Measurements from ENCODE around the gene HOXB1. TPM values are rescaled to one million over a fixed set of nuclear protein-coding genes. Genes with fewer than 3 reads are reported as not detected.

HOXB1 gene
- total RNA-seq, 1 donor from 2014 or later: not detected

DNA sequence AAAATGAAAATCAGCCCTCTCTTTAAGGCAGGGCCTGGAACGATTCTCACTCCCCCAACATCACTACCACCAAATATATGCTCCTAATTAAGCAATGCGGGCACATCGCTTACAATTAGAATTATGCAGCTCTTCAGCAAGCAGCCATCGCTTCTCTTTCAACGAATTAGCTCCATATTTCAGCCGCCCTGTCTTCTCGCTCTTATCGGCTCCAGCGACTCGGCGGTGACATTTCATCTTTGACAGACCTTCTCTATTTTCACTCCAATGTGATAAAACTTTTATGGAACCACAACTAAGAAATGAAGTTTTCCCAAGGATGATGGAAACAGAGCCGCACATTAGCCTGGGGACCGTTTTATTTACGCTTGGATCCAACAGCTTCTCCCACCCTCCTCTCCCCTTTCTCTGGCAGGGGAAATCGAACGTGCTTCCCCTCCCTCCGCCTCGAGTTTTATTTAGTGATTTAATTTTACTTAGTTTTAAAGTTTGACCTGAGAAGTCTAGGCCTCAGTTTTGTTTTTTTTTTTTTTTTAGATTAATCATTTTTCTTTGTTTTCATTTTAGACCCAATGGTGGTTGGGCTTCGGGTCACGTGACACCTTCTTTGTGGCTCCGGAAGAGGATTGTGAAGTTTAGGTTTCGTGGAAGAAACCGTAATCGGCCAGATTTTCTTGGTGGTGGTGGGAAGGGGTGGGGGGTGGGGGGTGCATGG is 17.2 kb upstream of the HOXB1 start:
- Histone ChIP-seq H3K27ac (no peak overlapping the region), H3K79me2 (ENCODE audit: low read depth) (no peaks in the 10 kb centered on the region), H3K9me3 (ENCODE audit: low read depth) (no peaks in the 10 kb centered on the region), H3F3A (ENCODE audit: low read depth) (peaks cover 4% of the 10 kb centered on the region), H3K4me1 (no peaks in the 10 kb centered on the region), H3K36me3 (no peaks in the 10 kb centered on the region), H2AFZ (replicated peaks) (no peak overlapping the region), H3K4me2 (no peak overlapping the region), H3K27me3 (peaks cover 100% of the 10 kb centered on the region), H3K9ac (no peak overlapping the region), H3K4me3 (no peak overlapping the region), H4K20me1 (ENCODE audit: low read depth) (peaks cover 98% of the 10 kb centered on the region)
- peaks cover 89% of the 10 kb centered on the region for H3K27me3 Mint-ChIP-seq (ENCODE audit: insufficient read depth, low read depth)
- H3K4me1 Mint-ChIP-seq: peaks cover 7% of the 10 kb centered on the region
- H3K4me3 Mint-ChIP-seq: peak overlapping the region; percentile 43
- H3K36me3 Mint-ChIP-seq: no peaks in the 10 kb centered on the region
- peaks cover 9% of the 10 kb centered on the region for H3K9me3 Mint-ChIP-seq
- H3K27ac Mint-ChIP-seq: no peak overlapping the region
- TF ChIP-seq EZH2 (IDR thresholded peaks at IDR 0.05) (peak; percentile 75), EZH2phosphoT487 (IDR thresholded peaks at IDR 0.05) (no peak)
- TF ChIP-seq, protein P1, sequence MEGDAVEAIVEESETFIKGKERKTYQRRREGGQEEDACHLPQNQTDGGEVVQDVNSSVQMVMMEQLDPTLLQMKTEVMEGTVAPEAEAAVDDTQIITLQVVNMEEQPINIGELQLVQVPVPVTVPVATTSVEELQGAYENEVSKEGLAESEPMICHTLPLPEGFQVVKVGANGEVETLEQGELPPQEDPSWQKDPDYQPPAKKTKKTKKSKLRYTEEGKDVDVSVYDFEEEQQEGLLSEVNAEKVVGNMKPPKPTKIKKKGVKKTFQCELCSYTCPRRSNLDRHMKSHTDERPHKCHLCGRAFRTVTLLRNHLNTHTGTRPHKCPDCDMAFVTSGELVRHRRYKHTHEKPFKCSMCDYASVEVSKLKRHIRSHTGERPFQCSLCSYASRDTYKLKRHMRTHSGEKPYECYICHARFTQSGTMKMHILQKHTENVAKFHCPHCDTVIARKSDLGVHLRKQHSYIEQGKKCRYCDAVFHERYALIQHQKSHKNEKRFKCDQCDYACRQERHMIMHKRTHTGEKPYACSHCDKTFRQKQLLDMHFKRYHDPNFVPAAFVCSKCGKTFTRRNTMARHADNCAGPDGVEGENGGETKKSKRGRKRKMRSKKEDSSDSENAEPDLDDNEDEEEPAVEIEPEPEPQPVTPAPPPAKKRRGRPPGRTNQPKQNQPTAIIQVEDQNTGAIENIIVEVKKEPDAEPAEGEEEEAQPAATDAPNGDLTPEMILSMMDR (IDR thresholded peaks at IDR 0.05): no peak
- DNase-seq (ENCODE audit: low spot score): peak; percentile 56

DNA sequence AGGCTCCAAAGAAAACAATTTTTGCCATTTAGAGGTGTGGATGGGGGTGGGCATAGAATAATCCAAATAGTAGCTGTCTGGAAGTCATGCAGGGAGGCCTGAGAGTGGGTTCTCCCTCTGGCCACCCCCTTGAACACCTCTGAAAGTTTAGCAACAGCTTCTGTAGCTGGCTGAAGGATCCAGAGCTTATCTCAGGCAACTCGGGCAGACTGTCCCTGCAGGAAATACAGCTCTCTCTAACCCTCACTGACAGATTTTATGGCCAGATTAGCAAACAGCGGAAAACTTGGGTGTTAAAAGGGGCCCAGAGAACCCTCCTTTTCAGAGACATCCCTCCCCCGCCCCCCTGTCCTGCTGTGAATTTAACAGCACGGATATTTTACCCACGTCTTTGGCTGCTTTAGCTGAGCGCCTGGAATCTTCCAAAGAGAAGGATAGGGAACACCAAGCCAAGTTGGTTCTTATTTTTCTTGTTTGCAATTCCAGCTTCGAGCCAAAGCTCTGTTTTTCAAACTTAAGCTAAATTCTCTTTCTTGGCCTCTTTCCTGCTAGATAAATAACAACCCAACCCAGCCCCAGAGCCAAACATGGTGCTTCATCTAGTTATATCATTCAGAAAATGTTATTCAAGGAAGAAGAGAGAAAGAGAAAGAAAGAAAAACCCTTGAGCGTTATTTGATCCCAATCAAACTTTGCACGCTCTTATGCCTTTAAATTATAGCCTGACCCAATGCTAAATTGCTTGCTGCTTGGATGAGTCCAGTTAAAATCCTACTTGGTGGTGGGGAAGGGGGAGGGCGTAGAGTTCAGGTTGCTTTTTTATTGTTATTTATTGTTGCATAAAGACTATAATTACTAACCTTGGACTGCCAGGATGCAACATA is 16.4 kb upstream of the HOXB1 start:
- Mint-ChIP-seq H3K4me1 (peaks cover 11% of the 10 kb centered on the region), H3K27ac (no peak overlapping the region), H3K36me3 (no peaks in the 10 kb centered on the region), H3K9me3 (peaks cover 11% of the 10 kb centered on the region), H3K4me3 (peak overlapping the region; percentile 43), H3K27me3 (ENCODE audit: insufficient read depth, low read depth) (peaks cover 89% of the 10 kb centered on the region)
- Histone ChIP-seq H3F3A (ENCODE audit: low read depth) (peaks cover 8% of the 10 kb centered on the region), H3K27me3 (peaks cover 100% of the 10 kb centered on the region), H3K4me1 (no peaks in the 10 kb centered on the region), H3K4me2 (no peak overlapping the region), H3K9me3 (ENCODE audit: low read depth) (no peaks in the 10 kb centered on the region), H4K20me1 (ENCODE audit: low read depth) (peaks cover 98% of the 10 kb centered on the region), H3K9ac (no peak overlapping the region), H3K36me3 (no peaks in the 10 kb centered on the region), H3K27ac (no peak overlapping the region), H3K4me3 (no peak overlapping the region), H2AFZ (replicated peaks) (no peak overlapping the region), H3K79me2 (ENCODE audit: low read depth) (no peaks in the 10 kb centered on the region)
- DNase-seq (ENCODE audit: low spot score): no peak
- TF ChIP-seq EZH2 (IDR thresholded peaks at IDR 0.05) (peak; percentile 78), EZH2phosphoT487 (IDR thresholded peaks at IDR 0.05) (no peak)

DNA sequence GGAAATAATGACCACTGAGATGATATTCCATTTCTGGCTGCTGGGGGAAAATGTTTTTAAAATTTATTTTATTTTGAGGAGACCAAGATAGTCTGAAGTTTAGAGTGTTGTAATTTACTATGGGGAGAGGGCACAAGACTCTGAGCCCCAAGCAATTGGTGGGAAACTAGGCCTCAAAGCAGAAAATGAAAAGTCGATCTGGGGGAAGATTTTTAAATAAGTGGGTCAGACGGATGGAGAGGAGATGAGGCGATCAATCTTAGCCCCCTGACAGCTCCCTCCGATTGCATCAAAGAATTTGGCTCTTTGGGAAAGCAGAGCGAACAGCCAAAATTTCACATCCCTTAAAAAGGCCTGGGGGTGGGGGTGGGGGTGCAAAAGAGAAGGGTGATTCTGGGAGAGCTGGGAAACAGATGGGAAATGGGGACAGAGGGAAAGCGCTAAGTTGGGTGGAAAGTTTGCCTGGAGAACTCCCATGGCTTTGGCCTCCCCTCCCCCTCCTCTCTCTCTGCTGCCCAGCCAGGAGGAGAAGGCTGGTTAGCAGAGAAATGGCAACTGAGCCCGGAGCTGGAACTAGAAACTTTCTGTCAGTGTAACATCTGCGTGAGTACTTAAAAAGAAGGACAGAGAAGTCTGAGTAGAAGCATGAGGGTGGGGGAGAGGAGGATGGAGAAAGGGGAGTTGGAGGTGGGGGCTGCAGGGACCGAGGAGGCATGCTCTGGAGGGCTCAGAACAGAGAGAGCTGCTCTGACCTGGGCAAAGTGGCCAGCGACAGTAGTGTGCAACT is 15.5 kb upstream of the HOXB1 start:
- H3K27me3 Mint-ChIP-seq (ENCODE audit: insufficient read depth, low read depth): peaks cover 87% of the 10 kb centered on the region
- H3K27ac Mint-ChIP-seq: no peak overlapping the region

More for the DNA sequence above, 15.5 kb upstream of the HOXB1 start:
- Histone ChIP-seq H3K4me1 (no peaks in the 10 kb centered on the region), H3K79me2 (ENCODE audit: low read depth) (no peaks in the 10 kb centered on the region), H3K9ac (no peak overlapping the region), H3K4me3 (no peak overlapping the region), H3K27me3 (peaks cover 100% of the 10 kb centered on the region), H2AFZ (replicated peaks) (no peak overlapping the region), H3K9me3 (ENCODE audit: low read depth) (no peaks in the 10 kb centered on the region), H3F3A (ENCODE audit: low read depth) (peaks cover 8% of the 10 kb centered on the region), H4K20me1 (ENCODE audit: low read depth) (peaks cover 96% of the 10 kb centered on the region), H3K36me3 (no peaks in the 10 kb centered on the region), H3K4me2 (no peak overlapping the region), H3K27ac (no peak overlapping the region)
- DNase-seq (ENCODE audit: low spot score): peak; percentile 64
- H3K4me3 Mint-ChIP-seq: peak overlapping the region; percentile 4
- no peaks in the 10 kb centered on the region for H3K36me3 Mint-ChIP-seq
- peaks cover 11% of the 10 kb centered on the region for H3K9me3 Mint-ChIP-seq
- peaks cover 11% of the 10 kb centered on the region for H3K4me1 Mint-ChIP-seq
- TF ChIP-seq, protein P1 (IDR thresholded peaks at IDR 0.05): no peak
- TF ChIP-seq EZH2 (IDR thresholded peaks at IDR 0.05): peak; percentile 14
- TF ChIP-seq EZH2phosphoT487 (IDR thresholded peaks at IDR 0.05): no peak
